ENCODE data around the gene CACNA1D. TPM values are rescaled to one million over a fixed set of nuclear protein-coding genes. Genes with fewer than 3 reads are reported as not detected.

The CACNA1D gene
- polyA plus RNA-seq, 1 donor (not counting 4 experiments of a cell fraction or from before 2014, with no cell fraction given) = 0.20 TPM

DNA sequence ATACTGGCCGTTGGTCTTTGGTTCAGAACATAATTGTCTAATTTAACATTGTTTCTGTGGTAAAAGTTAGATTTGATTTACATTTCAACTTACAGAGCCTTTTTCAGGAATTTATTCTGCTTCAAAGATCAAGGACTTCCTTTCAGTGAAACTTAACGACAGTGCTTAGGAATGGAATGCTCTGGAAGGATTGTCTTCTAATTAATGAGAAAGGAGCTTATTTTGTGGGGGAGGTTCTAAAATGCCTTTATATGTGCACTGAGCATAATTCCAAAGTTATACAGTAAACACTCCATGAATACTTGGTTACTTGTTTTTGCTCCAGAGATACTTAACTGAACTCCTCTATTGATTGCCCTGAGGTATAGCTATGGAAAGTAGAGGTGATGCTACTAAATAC, 75.7 kb downstream of the CACNA1D start:
- no peak overlapping the region for H3K4me2 ChIP-seq (ENCODE audit: control insufficient read depth, extremely low read depth, insufficient read depth, low read depth, low read length)
- no peaks in the 10 kb centered on the region for H4K20me1 ChIP-seq (ENCODE audit: control insufficient read depth, extremely low read depth, insufficient read depth, low read length)
- H3K9me3 ChIP-seq (ENCODE audit: control insufficient read depth, low read depth, low read length) = no peaks in the 10 kb centered on the region
- dilution Hi-C loops (cut with MboI; ENCODE audit: extremely low pct_ligation_motif_present, low sequenced_read_pairs) = no loop called here
- DNase-seq (ENCODE audit: low read depth, low spot score) (no peak), FAIRE-seq (no peak)
- H3K79me2 ChIP-seq (ENCODE audit: control insufficient read depth, insufficient read depth, low read length) = no peaks in the 10 kb centered on the region
- H3K9me1 ChIP-seq (ENCODE audit: control insufficient read depth, extremely low read depth, insufficient read depth, low read length) = no peaks in the 10 kb centered on the region
- peaks cover 4% of the 10 kb centered on the region for H3K27me3 ChIP-seq (ENCODE audit: control insufficient read depth, extremely low read depth, insufficient read depth, low read length)
- no peaks in the 10 kb centered on the region for H3K36me3 ChIP-seq (ENCODE audit: control insufficient read depth in 2 of 2, extremely low read depth in 1 of 2, insufficient read depth in 2 of 2, low read length in 2 of 2)
- no peak overlapping the region for H3K9ac ChIP-seq (ENCODE audit: control insufficient read depth, extremely low read depth, insufficient read depth, low read length)
- H2AFZ ChIP-seq (ENCODE audit: control insufficient read depth, low read length) = no peak overlapping the region
- no peak overlapping the region for H3K27ac ChIP-seq (ENCODE audit: control insufficient read depth, insufficient read depth, low read length)
- H3K4me1 ChIP-seq (ENCODE audit: control insufficient read depth, extremely low read depth, insufficient read depth, low read length) = no peaks in the 10 kb centered on the region
- no peak for TF ChIP-seq EZH2 (IDR thresholded peaks at IDR 0.05; ENCODE audit: low read length)
- TF ChIP-seq, protein P1, sequence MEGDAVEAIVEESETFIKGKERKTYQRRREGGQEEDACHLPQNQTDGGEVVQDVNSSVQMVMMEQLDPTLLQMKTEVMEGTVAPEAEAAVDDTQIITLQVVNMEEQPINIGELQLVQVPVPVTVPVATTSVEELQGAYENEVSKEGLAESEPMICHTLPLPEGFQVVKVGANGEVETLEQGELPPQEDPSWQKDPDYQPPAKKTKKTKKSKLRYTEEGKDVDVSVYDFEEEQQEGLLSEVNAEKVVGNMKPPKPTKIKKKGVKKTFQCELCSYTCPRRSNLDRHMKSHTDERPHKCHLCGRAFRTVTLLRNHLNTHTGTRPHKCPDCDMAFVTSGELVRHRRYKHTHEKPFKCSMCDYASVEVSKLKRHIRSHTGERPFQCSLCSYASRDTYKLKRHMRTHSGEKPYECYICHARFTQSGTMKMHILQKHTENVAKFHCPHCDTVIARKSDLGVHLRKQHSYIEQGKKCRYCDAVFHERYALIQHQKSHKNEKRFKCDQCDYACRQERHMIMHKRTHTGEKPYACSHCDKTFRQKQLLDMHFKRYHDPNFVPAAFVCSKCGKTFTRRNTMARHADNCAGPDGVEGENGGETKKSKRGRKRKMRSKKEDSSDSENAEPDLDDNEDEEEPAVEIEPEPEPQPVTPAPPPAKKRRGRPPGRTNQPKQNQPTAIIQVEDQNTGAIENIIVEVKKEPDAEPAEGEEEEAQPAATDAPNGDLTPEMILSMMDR (optimal IDR thresholded peaks at IDR 0.05 in 1 of 3, IDR thresholded peaks at IDR 0.05 in 1 of 3, conservative IDR thresholded peaks at IDR 0.05 in 1 of 3; ENCODE audit: extremely low read depth in 1 of 3, insufficient read depth in 2 of 3, low read length in 3 of 3) = no peak
- no peak overlapping the region for H3K4me3 ChIP-seq (ENCODE audit: control insufficient read depth in 2 of 3, extremely low read depth in 1 of 3, insufficient read depth in 2 of 3, low read depth in 1 of 3, low read length in 3 of 3)

DNA sequence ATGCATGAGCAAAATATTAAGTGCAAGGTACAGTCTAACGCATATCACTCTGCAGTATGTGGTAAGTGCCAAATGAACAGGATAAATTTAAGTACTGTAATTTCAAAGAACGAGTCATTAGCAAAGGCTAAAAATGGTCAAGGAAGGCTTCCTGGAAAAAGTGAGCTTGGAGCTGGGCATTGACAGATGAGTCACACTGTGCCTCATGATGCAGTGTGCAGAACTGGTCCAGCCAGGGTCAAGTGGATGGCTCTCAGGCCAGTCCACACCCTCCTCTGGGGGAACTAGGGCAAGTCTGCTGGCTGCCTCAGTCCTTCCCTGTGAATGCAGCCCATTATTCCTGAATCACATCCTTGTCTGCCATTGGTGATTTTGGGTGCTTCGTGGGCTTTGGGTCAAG, 76.3 kb downstream of the CACNA1D start:
- no peaks in the 10 kb centered on the region for H3K4me1 ChIP-seq (ENCODE audit: control insufficient read depth, extremely low read depth, insufficient read depth, low read length)
- no peaks in the 10 kb centered on the region for H3K9me3 ChIP-seq (ENCODE audit: control insufficient read depth, low read depth, low read length)
- no peak overlapping the region for H3K4me2 ChIP-seq (ENCODE audit: control insufficient read depth, extremely low read depth, insufficient read depth, low read depth, low read length)
- no peaks in the 10 kb centered on the region for H3K79me2 ChIP-seq (ENCODE audit: control insufficient read depth, insufficient read depth, low read length)
- no peak overlapping the region for H2AFZ ChIP-seq (ENCODE audit: control insufficient read depth, low read length)
- TF ChIP-seq EZH2 (IDR thresholded peaks at IDR 0.05; ENCODE audit: low read length) = no peak
- TF ChIP-seq, protein P1 (optimal IDR thresholded peaks at IDR 0.05 in 1 of 3, IDR thresholded peaks at IDR 0.05 in 1 of 3, conservative IDR thresholded peaks at IDR 0.05 in 1 of 3; ENCODE audit: extremely low read depth in 1 of 3, insufficient read depth in 2 of 3, low read length in 3 of 3) = no peak
- H3K9me1 ChIP-seq (ENCODE audit: control insufficient read depth, extremely low read depth, insufficient read depth, low read length) = no peaks in the 10 kb centered on the region
- DNase-seq (ENCODE audit: low read depth, low spot score) (no peak), FAIRE-seq (no peak)
- peaks cover 4% of the 10 kb centered on the region for H3K27me3 ChIP-seq (ENCODE audit: control insufficient read depth, extremely low read depth, insufficient read depth, low read length)
- H4K20me1 ChIP-seq (ENCODE audit: control insufficient read depth, extremely low read depth, insufficient read depth, low read length) = no peaks in the 10 kb centered on the region
- dilution Hi-C loops (cut with MboI; ENCODE audit: extremely low pct_ligation_motif_present, low sequenced_read_pairs) = no loop called here
- H3K9ac ChIP-seq (ENCODE audit: control insufficient read depth, extremely low read depth, insufficient read depth, low read length) = no peak overlapping the region
- H3K36me3 ChIP-seq (ENCODE audit: control insufficient read depth in 2 of 2, extremely low read depth in 1 of 2, insufficient read depth in 2 of 2, low read length in 2 of 2) = no peaks in the 10 kb centered on the region
- H3K4me3 ChIP-seq (ENCODE audit: control insufficient read depth in 2 of 3, extremely low read depth in 1 of 3, insufficient read depth in 2 of 3, low read depth in 1 of 3, low read length in 3 of 3) = no peak overlapping the region
- no peak overlapping the region for H3K27ac ChIP-seq (ENCODE audit: control insufficient read depth, insufficient read depth, low read length)
